Calu3 (cell line): ENCODE data around the gene PRR5. TPM values are rescaled to one million over a fixed set of nuclear protein-coding genes. Genes with fewer than 3 reads are reported as not detected.

Source experiments
- BruUV-seq: library from RNA; stranded (reverse); fragments of 400-500 nt; replicated peaks from 2 replicates; lab custom pipeline; 2021; lab: Mats Ljungman, UMichigan
- CTCF ChIA-PET: fragments of 300-600 bp; sonication (Branson Sonifier 250); formaldehyde crosslinking; loops from one replicate; lab custom pipeline; 2022; ENCODE audit warnings: antibody characterized with exemption; lab: Charles Lee
- DNase-seq: peaks from one replicate; pipeline ENCODE4 v3.0.0; 2022
- H3K27ac Mint-ChIP-seq: one replicate; pipeline ENCODE4 v1.8.0; 2022; ENCODE audit warnings: mixed read lengths; ENCODE audit not compliant: unreplicated experiment
- H3K27me3 Mint-ChIP-seq: one replicate; pipeline ENCODE4 v1.8.0; 2022; ENCODE audit warnings: mixed read lengths; ENCODE audit not compliant: unreplicated experiment
- H3K36me3 Mint-ChIP-seq: one replicate; pipeline ENCODE4 v1.8.0; 2022; ENCODE audit warnings: mild to moderate bottlenecking, moderate library complexity, mixed read lengths; ENCODE audit not compliant: insufficient read depth, unreplicated experiment
- H3K4me1 Mint-ChIP-seq: one replicate; pipeline ENCODE4 v1.8.0; 2022; ENCODE audit warnings: mild to moderate bottlenecking, low read depth, mixed read lengths; ENCODE audit not compliant: unreplicated experiment
- H3K4me3 Mint-ChIP-seq: one replicate; pipeline ENCODE4 v1.8.0; 2022; ENCODE audit warnings: mild to moderate bottlenecking, low read depth, moderate library complexity, mixed read lengths; ENCODE audit not compliant: unreplicated experiment
- H3K9me3 Mint-ChIP-seq: one replicate; pipeline ENCODE4 v1.8.0; 2022; ENCODE audit warnings: low read depth, mixed read lengths; ENCODE audit not compliant: unreplicated experiment
- intact Hi-C: fragments of 100-400 bp; cut with micrococcal nuclease; formaldehyde crosslinking; loops from one replicate; pipeline ENCODE4 v1.10.0; 2022; ENCODE audit not compliant: unreplicated experiment
- total RNA-seq: library from RNA; stranded (reverse); gene quantifications from 2 replicates; pipeline ENCODE4 v1.2.3, GENCODE V29; 2022
- TF ChIP-seq, protein P1 (sequence below): fragments of 200-600 bp; IDR thresholded peaks from one replicate; pipeline ENCODE4 v1.8.0; 2022; ENCODE audit warnings: antibody characterized with exemption; ENCODE audit not compliant: unreplicated experiment

The PRR5 gene
- total RNA-seq, 1 experiment from 2014 or later, result 12.5 TPM

DNA sequence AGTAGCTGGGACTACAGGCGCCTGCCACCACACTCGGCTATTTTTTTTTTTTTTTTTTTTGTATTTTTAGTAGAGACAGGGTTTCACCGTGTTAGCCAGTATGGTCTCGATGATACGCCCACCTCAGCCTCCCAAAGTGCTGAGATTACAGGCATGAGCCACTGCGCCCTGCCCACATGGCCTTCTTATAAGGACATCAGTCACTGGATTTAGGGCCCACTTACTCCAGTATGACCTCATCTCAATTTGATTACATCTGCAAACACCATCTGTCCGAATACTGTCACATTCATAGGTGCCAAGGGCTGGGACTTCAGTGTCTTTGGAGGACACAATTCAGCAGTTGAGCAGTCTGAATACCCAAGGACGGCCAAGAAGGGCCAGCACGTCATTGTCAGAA, 8.2 kb upstream of the PRR5 start:
- no peaks in the 10 kb centered on the region for H3K36me3 Mint-ChIP-seq
- TF ChIP-seq, protein P1, sequence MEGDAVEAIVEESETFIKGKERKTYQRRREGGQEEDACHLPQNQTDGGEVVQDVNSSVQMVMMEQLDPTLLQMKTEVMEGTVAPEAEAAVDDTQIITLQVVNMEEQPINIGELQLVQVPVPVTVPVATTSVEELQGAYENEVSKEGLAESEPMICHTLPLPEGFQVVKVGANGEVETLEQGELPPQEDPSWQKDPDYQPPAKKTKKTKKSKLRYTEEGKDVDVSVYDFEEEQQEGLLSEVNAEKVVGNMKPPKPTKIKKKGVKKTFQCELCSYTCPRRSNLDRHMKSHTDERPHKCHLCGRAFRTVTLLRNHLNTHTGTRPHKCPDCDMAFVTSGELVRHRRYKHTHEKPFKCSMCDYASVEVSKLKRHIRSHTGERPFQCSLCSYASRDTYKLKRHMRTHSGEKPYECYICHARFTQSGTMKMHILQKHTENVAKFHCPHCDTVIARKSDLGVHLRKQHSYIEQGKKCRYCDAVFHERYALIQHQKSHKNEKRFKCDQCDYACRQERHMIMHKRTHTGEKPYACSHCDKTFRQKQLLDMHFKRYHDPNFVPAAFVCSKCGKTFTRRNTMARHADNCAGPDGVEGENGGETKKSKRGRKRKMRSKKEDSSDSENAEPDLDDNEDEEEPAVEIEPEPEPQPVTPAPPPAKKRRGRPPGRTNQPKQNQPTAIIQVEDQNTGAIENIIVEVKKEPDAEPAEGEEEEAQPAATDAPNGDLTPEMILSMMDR, result no peak
- intact Hi-C loops, result no loop called here
- no peak overlapping the region for H3K4me3 Mint-ChIP-seq
- CTCF ChIA-PET, result interaction anchor here (0.5 kb wide), 1 partner anchor 207 kb away, joined by 3 read pairs; no protein-coding TSS in a partner anchor
- H3K9me3 Mint-ChIP-seq, result no peaks in the 10 kb centered on the region
- no TSS peak for BruUV-seq
- peaks cover 21% of the 10 kb centered on the region for H3K27me3 Mint-ChIP-seq
- H3K4me1 Mint-ChIP-seq, result no peaks in the 10 kb centered on the region
- no peak for DNase-seq
- H3K27ac Mint-ChIP-seq, result no peak overlapping the region

- Mint-ChIP-seq H3K36me3 (peaks cover 6% of the 10 kb centered on the region), H3K27ac (no peak overlapping the region), H3K27me3 (peaks cover 14% of the 10 kb centered on the region), H3K4me3 (no peak overlapping the region), H3K9me3 (no peaks in the 10 kb centered on the region), H3K4me1 (no peaks in the 10 kb centered on the region)
- peak; percentile 92 for DNase-seq
- TF ChIP-seq, protein P1, result peak; percentile 93
- intact Hi-C loops, result loop anchor here (2.0 kb wide), 1 partner anchor 39 kb away; no protein-coding TSS in a partner anchor
- BruUV-seq, result no TSS peak
- CTCF ChIA-PET, result no interaction called here
Observed at GRCh38 chr22:44697423-44698141, 4.4 kb upstream of the PRR5 start.

DNA sequence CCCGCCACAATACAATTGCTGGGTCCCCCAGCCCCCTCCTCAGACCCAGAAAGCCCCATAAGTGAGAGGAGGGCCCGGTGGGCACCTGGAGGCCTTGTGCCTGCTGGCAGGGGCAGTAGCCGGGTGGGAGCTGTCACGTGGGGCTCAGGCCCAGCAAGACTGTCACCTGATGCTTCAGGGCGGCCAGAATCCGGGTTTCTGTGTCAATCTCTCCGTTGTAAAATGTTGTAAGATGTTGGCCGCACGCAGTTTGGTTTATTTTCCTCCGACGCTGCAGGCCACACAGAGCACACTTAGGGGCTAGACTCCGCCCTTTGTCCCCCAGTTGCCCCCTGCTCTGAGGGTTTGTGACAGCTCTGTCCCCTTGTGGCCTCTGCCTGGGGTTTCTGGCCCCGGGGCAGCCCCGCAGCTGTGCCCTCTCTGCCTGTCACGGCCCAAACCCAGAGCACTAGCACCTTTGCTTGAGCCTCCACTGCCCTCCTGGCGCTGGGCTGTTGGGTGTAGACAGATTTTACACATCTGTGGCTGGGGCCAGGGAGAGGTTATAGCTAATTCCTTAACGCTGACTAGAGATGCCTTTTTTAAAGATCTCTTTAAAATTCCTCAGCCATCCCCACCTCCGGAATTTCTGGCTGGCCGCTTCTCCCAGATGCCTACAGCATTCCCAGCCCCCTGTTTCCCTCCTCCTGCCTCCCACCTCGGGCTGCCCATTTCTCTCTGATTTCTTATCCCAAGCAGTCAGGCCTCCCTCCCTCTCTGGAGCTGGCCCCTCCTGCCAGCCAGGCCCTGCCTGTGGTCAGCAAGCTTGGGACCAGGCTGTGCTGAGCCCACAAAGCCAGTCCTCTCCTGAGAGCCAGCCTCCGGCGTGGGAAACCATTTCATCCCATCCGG, 3.2 kb upstream of the PRR5 start:
- Mint-ChIP-seq H3K4me1 (no peaks in the 10 kb centered on the region), H3K36me3 (peaks cover 13% of the 10 kb centered on the region), H3K9me3 (no peaks in the 10 kb centered on the region), H3K27me3 (peaks cover 14% of the 10 kb centered on the region), H3K4me3 (no peak overlapping the region), H3K27ac (no peak overlapping the region)
- CTCF ChIA-PET, result no interaction called here
- no peak for DNase-seq
- TF ChIP-seq, protein P1, result no peak
- BruUV-seq, result no TSS peak
- intact Hi-C loops, result no loop called here

- Mint-ChIP-seq H3K27me3 (peaks cover 14% of the 10 kb centered on the region), H3K36me3 (peaks cover 13% of the 10 kb centered on the region), H3K4me3 (no peak overlapping the region), H3K27ac (no peak overlapping the region), H3K9me3 (no peaks in the 10 kb centered on the region), H3K4me1 (no peaks in the 10 kb centered on the region)
- TF ChIP-seq, protein P1, result no peak
- no TSS peak for BruUV-seq
- intact Hi-C loops, result no loop called here
- CTCF ChIA-PET, result no interaction called here
- DNase-seq, result no peak
Observed at GRCh38 chr22:44700456-44700855, 1.5 kb upstream of the PRR5 start.
